Loucy (cell line): ENCODE measurements around the gene WDTC1.

Source experiments
- H2AFZ ChIP-seq: fragments of 200-600 bp; sonication (generic); 2 replicates; pipeline ENCODE4 v1.6.0; 2016; ENCODE audit warnings: antibody characterized with exemption, mild to moderate bottlenecking, low read length, moderate library complexity
- H3F3A ChIP-seq: fragments of 200-600 bp; 2 replicates; pipeline ENCODE4 v1.6.0; 2016; ENCODE audit warnings: antibody characterized with exemption, low read depth, mild to moderate bottlenecking
- H3K27me3 ChIP-seq: fragments of 200-600 bp; sonication (generic); 2 replicates; pipeline ENCODE4 v1.6.1; 2014; ENCODE audit warnings: low read length, mild to moderate bottlenecking; ENCODE audit not compliant: insufficient read depth, poor library complexity, severe bottlenecking
- H3K36me3 ChIP-seq: fragments of 200-600 bp; sonication (generic); 2 replicates; pipeline ENCODE4 v1.6.1; 2016; ENCODE audit warnings: low read length; ENCODE audit not compliant: insufficient read depth
- H3K4me1 ChIP-seq: fragments of 200-600 bp; sonication (generic); 2 replicates; pipeline ENCODE4 v1.5.1; 2014; ENCODE audit warnings: low read length, mild to moderate bottlenecking; ENCODE audit not compliant: insufficient read depth, poor library complexity, severe bottlenecking
- H3K4me2 ChIP-seq: fragments of 200-600 bp; sonication (generic); 2 replicates; pipeline ENCODE4 v1.6.0; 2014; ENCODE audit warnings: antibody characterized with exemption, low read length, low read depth, mild to moderate bottlenecking; ENCODE audit not compliant: poor library complexity, severe bottlenecking
- H3K4me3 ChIP-seq: fragments of 200-600 bp; sonication (generic); 2 replicates; pipeline ENCODE4 v1.5.1; 2014; ENCODE audit warnings: low read length, mild to moderate bottlenecking, mixed read lengths; ENCODE audit not compliant: poor library complexity, severe bottlenecking
- H3K79me2 ChIP-seq: fragments of 200-600 bp; sonication (generic); 2 replicates; pipeline ENCODE4 v1.6.1; 2014; ENCODE audit warnings: low read length; ENCODE audit not compliant: insufficient read depth
- H3K9ac ChIP-seq: fragments of 200-600 bp; sonication (generic); 2 replicates; pipeline ENCODE4 v1.6.0; 2014; ENCODE audit warnings: mild to moderate bottlenecking, low read depth, low read length, moderate library complexity; ENCODE audit not compliant: poor library complexity, severe bottlenecking
- H3K9me2 ChIP-seq: fragments of 200-600 bp; sonication (generic); replicated peaks from 2 replicates; pipeline ENCODE4 v1.6.1; 2016; ENCODE audit warnings: low read depth, low read length, mixed read lengths
- H3K9me3 ChIP-seq: fragments of 200-600 bp; sonication (generic); 2 replicates; pipeline ENCODE4 v1.6.1; 2014; ENCODE audit warnings: mild to moderate bottlenecking, antibody characterized with exemption, low read length, low read depth; ENCODE audit not compliant: insufficient read depth
- H4K20me1 ChIP-seq: fragments of 200-600 bp; sonication (generic); 2 replicates; pipeline ENCODE4 v1.6.0; 2014; ENCODE audit warnings: antibody characterized with exemption, low read length, mild to moderate bottlenecking; ENCODE audit not compliant: insufficient read depth, poor library complexity, severe bottlenecking
- EZH2phosphoT487 ChIP-seq: fragments of 200-600 bp; IDR thresholded peaks from 2 replicates; pipeline ENCODE4 v1.6.1; 2018; ENCODE audit warnings: antibody characterized with exemption, mild to moderate bottlenecking, moderate library complexity, borderline replicate concordance
- TF ChIP-seq, protein P1 (sequence below): fragments of 200-600 bp; sonication (generic); conservative IDR thresholded peaks from 2 replicates; pipeline ENCODE4 v1.5.1; 2014; ENCODE audit warnings: mild to moderate bottlenecking, antibody characterized with exemption, low read length

The WDTC1 gene

DNA sequence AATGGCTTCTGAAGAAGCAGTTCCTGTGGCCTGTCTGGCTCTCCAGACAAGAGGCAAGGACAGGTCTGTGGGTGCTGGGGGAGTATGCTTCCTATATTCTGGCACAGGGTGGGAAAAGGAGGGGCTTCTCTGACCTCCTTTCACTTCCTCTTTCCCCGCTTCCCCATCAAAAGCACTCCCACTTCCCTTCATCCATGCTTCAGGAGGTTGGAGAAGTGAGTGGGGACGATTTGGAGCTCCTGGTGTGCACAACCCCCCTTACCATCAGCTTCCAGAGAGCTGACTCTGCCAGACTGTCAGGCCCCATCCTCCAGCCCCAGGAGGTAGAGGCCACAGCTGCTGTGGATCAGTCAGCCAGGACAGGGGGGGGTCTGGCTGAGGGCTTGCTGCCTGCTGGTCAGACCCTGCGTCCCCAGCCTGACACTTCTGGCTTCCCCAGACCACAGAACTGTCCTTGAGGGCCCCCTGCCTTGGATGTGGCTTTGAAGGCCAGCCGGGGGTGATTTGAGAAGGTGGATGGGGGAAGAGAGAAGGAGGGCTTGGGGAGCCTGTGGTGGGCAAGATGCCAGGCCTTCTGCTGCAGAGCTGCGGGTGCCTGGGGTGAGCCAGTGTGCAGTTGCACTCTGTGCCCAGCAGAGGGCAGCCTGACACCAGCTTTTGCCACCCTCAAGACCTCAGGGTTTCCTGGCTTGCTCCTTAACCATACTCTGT, 66.1 kb downstream of the WDTC1 start:
- Histone ChIP-seq H3K27me3 (no peaks in the 10 kb centered on the region), H3K9ac (no peak overlapping the region), H3K4me3 (no peak overlapping the region), H2AFZ (no peak overlapping the region), H3K9me3 (no peaks in the 10 kb centered on the region), H3K4me1 (no peaks in the 10 kb centered on the region), H3K36me3 (peaks cover 58% of the 10 kb centered on the region; the same call in 1 of the 2 replicates), H3K9me2 (no peaks in the 10 kb centered on the region), H3K79me2 (no peaks in the 10 kb centered on the region), H4K20me1 (no peaks in the 10 kb centered on the region), H3F3A (no peaks in the 10 kb centered on the region), H3K4me2 (no peak overlapping the region)
- no peak for TF ChIP-seq EZH2phosphoT487
- TF ChIP-seq, protein P1, sequence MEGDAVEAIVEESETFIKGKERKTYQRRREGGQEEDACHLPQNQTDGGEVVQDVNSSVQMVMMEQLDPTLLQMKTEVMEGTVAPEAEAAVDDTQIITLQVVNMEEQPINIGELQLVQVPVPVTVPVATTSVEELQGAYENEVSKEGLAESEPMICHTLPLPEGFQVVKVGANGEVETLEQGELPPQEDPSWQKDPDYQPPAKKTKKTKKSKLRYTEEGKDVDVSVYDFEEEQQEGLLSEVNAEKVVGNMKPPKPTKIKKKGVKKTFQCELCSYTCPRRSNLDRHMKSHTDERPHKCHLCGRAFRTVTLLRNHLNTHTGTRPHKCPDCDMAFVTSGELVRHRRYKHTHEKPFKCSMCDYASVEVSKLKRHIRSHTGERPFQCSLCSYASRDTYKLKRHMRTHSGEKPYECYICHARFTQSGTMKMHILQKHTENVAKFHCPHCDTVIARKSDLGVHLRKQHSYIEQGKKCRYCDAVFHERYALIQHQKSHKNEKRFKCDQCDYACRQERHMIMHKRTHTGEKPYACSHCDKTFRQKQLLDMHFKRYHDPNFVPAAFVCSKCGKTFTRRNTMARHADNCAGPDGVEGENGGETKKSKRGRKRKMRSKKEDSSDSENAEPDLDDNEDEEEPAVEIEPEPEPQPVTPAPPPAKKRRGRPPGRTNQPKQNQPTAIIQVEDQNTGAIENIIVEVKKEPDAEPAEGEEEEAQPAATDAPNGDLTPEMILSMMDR = peak; percentile 84

DNA sequence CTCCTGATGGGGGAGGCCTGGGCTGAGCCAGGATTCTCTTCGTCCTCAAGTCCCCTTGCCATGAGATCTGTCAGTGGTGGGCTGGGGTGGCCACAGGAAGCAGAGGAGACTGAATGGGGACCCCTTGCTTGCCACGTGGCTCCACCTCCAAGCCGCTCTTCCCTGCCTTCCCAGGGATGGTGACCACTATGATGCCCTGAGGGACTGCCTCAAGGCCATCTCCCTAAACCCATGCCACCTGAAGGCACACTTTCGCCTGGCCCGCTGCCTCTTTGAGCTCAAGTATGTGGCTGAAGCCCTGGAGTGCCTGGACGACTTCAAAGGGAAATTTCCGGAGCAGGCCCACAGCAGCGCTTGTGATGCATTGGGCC, 66.6 kb downstream of the WDTC1 start:
- no peaks in the 10 kb centered on the region for H3K27me3 ChIP-seq
- H3K4me1 ChIP-seq = no peaks in the 10 kb centered on the region
- H3K4me3 ChIP-seq = no peak overlapping the region
- H3K9ac ChIP-seq = no peak overlapping the region
- H4K20me1 ChIP-seq = no peaks in the 10 kb centered on the region
- H3K9me2 ChIP-seq = no peaks in the 10 kb centered on the region
- H2AFZ ChIP-seq = no peak overlapping the region
- H3K36me3 ChIP-seq = peaks cover 53% of the 10 kb centered on the region; the same call in 1 of the 2 replicates
- no peaks in the 10 kb centered on the region for H3K9me3 ChIP-seq
- no peak overlapping the region for H3K4me2 ChIP-seq
- H3K79me2 ChIP-seq = no peaks in the 10 kb centered on the region
- no peaks in the 10 kb centered on the region for H3F3A ChIP-seq
- TF ChIP-seq, protein P1 = no peak
- TF ChIP-seq EZH2phosphoT487 = no peak

DNA sequence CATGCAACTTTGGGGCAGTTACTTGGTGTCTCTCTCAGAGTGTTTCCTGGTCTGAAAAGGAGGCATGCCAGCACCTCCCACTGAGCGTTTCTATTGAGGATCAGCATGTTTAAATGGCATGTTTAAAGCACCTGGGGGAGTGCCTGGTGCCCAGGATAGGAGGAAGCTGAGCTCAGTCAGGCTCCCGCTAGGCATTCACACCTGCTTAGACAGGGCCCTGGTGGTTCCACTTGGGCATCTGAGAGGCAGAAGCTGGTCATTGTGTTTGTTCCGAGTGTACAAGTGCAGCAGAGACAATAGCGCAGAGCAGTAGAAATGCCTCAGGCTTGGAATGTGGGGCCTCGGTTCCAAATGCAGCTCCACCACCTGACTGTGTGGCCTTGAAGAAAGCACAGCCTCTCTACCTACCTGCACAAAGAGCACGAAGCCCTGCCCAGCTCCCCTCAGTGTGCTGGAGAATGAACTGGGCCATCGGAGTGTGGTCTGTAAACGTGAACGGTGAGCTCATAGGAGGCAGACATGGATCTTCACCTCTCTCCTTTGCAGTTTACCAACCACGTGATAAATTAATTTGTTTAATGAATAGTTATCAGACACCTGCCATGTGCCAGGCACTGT, 67.3 kb downstream of the WDTC1 start:
- H3K36me3 ChIP-seq = peaks cover 49% of the 10 kb centered on the region; the same call in 1 of the 2 replicates
- no peaks in the 10 kb centered on the region for H4K20me1 ChIP-seq
- H3F3A ChIP-seq = no peaks in the 10 kb centered on the region
- H3K4me3 ChIP-seq = no peak overlapping the region
- H3K4me2 ChIP-seq = no peak overlapping the region
- H3K79me2 ChIP-seq = no peaks in the 10 kb centered on the region
- no peaks in the 10 kb centered on the region for H3K4me1 ChIP-seq
- no peaks in the 10 kb centered on the region for H3K9me2 ChIP-seq
- no peak overlapping the region for H2AFZ ChIP-seq
- no peaks in the 10 kb centered on the region for H3K9me3 ChIP-seq
- TF ChIP-seq, protein P1 = no peak
- no peak for TF ChIP-seq EZH2phosphoT487
- no peak overlapping the region for H3K9ac ChIP-seq
- H3K27me3 ChIP-seq = no peaks in the 10 kb centered on the region
